ENCODE data around the gene OR2C3. TPM values are rescaled to one million over a fixed set of nuclear protein-coding genes. Genes with fewer than 3 reads are reported as not detected.

Gene OR2C3
- total RNA-seq, 1 experiment from 2014 or later, result 0.03 TPM

Other genes with a start within 250 kb of the OR2C3 start
- gene ZNF496, start 204.6 kb downstream of the OR2C3 start, total RNA-seq (2014; rRNA removed; shearing (Covaris generic)), result 7.9 and 9.3 TPM in 2 replicates
- 0.16 TPM in 1 of 2 replicates, not detected in the other for gene NLRP3, start 120.3 kb downstream of the OR2C3 start, total RNA-seq (2014; rRNA removed; shearing (Covaris generic))
- not detected in 2 replicates for gene OR2B11, start 78.3 kb downstream of the OR2C3 start, total RNA-seq (2014; rRNA removed; shearing (Covaris generic))
- 0.32 and 0.43 TPM in 2 replicates for gene GCSAML, start 12.7 kb upstream of the OR2C3 start, total RNA-seq (2014; rRNA removed; shearing (Covaris generic))
- not detected in 2 replicates for gene OR2G2, start 51.9 kb upstream of the OR2C3 start, total RNA-seq (2014; rRNA removed; shearing (Covaris generic))
- gene OR2G3, start 69.1 kb upstream of the OR2C3 start, total RNA-seq (2014; rRNA removed; shearing (Covaris generic)), result not detected in 2 replicates
- not detected in 2 replicates for gene OR13G1, start 143.3 kb upstream of the OR2C3 start, total RNA-seq (2014; rRNA removed; shearing (Covaris generic))
- gene OR6F1, start 180.2 kb upstream of the OR2C3 start, total RNA-seq (2014; rRNA removed; shearing (Covaris generic)), result not detected in 2 replicates
- not detected in 2 replicates for gene OR14K1, start 202.2 kb upstream of the OR2C3 start, total RNA-seq (2014; rRNA removed; shearing (Covaris generic))
- gene OR14A2, start 211.7 kb upstream of the OR2C3 start, total RNA-seq (2014; rRNA removed; shearing (Covaris generic)), result not detected in 2 replicates
- not detected in 2 replicates for gene OR1C1, start 224.1 kb upstream of the OR2C3 start, total RNA-seq (2014; rRNA removed; shearing (Covaris generic))